Measurements from ENCODE around the gene PCDHB14.
"Not testable (repeated sequence)": the region's sequence is repeated elsewhere in the genome, so short reads cannot be mapped to it uniquely, and the experiment has no call there.

- not testable (repeated sequence) for TF ChIP-seq CTCF, POLR2A (IDR thresholded peaks at IDR 0.05)
Observed at GRCh38 chr5:141210849-141211248, 12.3 kb upstream of the PCDHB14 start.
